Astrocyte of the spinal cord (primary cell): ENCODE data around the gene KRTAP6-2.

Experiments used
- DNase-seq: peaks from one replicate; pipeline ENCODE4 v3.0.0; 2011; ENCODE audit warnings: low read depth, low spot score
- H3K4me3 ChIP-seq: 2 replicates; pipeline ENCODE4 v1.5.1; 2011; ENCODE audit warnings: low read depth, mild to moderate bottlenecking, low read length, moderate library complexity
- in situ Hi-C: cut with HindIII; loops from 2 replicates; pipeline ENCODE4 v1.10.0; 2017; ENCODE audit warnings: low sequenced_read_pairs
- TF ChIP-seq, protein P1 (sequence below): IDR thresholded peaks from 2 replicates; pipeline ENCODE4 v1.5.1; 2012; ENCODE audit warnings: low read depth, mild to moderate bottlenecking, low read length, inconsistent platforms

The KRTAP6-2 gene

DNA sequence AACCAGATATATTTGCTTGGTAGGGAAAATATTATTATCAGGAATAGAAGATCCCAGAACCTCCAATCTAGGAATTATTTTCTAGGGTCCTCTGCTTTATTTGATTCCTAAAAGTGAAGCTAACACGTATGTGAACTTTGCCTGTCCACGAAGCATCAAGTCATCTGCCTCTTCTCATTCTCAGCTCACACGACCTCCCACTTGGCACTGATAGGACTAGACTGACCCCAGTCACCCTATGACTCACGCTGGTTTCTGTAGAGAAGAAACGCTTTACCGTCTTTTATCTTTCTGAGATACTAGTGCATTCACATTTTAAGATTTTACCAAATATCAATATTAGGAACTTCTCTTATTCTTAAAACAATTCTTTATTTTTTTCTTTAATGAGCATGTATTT is 35.6 kb downstream of the KRTAP6-2 start:
- TF ChIP-seq, protein P1, sequence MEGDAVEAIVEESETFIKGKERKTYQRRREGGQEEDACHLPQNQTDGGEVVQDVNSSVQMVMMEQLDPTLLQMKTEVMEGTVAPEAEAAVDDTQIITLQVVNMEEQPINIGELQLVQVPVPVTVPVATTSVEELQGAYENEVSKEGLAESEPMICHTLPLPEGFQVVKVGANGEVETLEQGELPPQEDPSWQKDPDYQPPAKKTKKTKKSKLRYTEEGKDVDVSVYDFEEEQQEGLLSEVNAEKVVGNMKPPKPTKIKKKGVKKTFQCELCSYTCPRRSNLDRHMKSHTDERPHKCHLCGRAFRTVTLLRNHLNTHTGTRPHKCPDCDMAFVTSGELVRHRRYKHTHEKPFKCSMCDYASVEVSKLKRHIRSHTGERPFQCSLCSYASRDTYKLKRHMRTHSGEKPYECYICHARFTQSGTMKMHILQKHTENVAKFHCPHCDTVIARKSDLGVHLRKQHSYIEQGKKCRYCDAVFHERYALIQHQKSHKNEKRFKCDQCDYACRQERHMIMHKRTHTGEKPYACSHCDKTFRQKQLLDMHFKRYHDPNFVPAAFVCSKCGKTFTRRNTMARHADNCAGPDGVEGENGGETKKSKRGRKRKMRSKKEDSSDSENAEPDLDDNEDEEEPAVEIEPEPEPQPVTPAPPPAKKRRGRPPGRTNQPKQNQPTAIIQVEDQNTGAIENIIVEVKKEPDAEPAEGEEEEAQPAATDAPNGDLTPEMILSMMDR: no peak
- in situ Hi-C loops: no loop called here
- H3K4me3 ChIP-seq: no peak overlapping the region
- DNase-seq: no peak

DNA sequence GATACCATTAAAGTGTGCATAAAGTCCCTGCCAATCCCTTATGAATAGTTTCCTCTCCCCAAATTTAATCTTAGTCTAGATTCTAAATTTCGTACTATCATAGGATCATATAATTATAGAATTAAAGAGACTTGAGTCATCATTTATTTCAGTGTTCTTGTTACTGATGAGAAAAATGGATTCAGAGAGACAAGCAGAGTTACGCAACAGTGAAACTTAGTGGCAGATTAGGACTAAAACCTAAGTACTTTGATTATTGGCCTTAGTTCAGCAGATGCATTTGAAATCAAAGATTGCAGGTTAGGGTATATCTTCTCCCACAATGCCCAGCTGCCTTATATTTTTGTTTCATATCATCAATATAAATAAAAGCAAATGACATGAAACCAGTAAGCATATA is 36.7 kb downstream of the KRTAP6-2 start:
- in situ Hi-C loops: no loop called here
- no peak for DNase-seq
- H3K4me3 ChIP-seq: no peak overlapping the region
- TF ChIP-seq, protein P1: no peak

DNA sequence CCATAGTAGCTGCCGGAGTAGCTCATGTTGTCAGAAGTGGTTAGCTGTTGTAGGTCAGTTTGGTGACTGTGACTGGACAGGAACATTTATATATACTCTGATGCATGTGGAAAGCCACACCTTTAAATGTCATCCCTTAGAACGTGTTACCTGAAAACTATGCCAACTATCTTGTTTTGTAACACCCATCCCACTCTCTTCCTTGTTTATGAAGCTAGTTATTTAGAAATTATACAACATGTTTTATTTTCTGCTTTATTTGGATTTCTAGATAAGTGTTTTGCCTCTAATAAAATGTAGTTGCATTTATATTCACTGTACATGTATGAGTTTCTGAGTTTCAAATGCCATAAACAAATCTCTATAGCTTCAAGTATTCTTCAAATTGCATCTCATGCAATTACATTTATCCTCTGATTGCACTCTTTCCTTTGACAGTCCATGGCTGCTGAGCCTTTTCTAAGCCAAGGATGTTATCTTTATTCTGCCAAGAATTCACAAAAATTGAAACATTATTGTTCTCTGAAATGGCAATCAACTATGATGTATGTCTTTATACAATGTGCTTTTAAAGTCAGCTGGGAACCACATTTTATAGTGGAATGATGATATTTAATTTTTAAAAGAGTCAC is 37.3 kb downstream of the KRTAP6-2 start, which contains the start of gene KRTAP19-7:
Gene KRTAP19-7 (minus strand): TSS at position 51 of the 632 bp plus-strand sequence. CDS start 25 bp downstream, at position 26.
- in situ Hi-C loops: no loop called here
- TF ChIP-seq, protein P1: no peak
- no peak for DNase-seq
- H3K4me3 ChIP-seq: no peak within 1 kb of the TSS

DNA sequence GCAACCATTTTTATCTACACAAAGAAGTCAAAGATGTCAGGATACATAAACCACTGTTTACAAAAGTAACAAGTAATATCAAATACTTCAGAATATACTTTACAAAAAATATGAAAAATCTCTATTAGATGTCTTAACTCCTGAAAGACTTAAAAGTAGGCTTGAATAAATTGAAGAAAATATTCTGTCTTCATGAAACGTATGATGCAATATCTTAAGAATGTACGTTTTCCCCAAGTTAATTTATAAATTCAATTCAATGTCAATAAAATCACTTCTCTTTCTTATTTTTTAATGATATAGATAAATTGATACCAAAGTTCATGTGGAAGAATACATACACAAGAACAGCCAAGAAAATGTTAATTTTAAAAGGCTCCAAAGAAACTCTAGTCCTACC is 43.6 kb downstream of the KRTAP6-2 start:
- in situ Hi-C loops: no loop called here
- TF ChIP-seq, protein P1: no peak
- no peak for DNase-seq
- H3K4me3 ChIP-seq: no peak overlapping the region

DNA sequence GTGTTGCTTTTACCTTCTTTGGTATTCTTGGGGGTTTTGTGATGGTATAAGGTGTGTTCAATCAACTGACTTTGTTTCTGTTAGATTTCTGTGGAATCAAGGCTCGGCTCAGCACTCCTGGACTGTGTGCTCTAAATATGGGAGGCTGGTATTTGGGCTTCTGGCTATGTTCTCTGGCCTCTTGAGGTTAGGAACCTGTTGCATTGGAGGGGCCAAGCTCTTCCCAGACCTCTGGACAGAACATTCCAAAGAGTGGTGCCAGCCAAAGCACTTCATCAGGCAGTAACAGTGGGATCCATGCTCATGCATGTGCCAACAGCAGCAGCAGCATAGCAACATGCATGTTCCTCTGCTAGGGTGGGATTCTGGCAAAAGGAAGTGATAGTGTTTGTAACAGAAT is 45.9 kb downstream of the KRTAP6-2 start:
- no peak overlapping the region for H3K4me3 ChIP-seq
- DNase-seq: no peak
- in situ Hi-C loops: no loop called here
- TF ChIP-seq, protein P1: no peak
